GM18498 (cell line): ENCODE results near the gene FERMT2.
"Not testable (repeated sequence)": the region's sequence is repeated elsewhere in the genome, so short reads cannot be mapped to it uniquely, and the experiment has no call there.

Experiments used
- ATAC-seq: cut with Tn5 transposase; IDR thresholded peaks from one replicate; pipeline ENCODE4 v1.9.1; 2021; ENCODE audit warnings: mild to moderate bottlenecking, moderate library complexity; ENCODE audit not compliant: unreplicated experiment

Gene FERMT2

DNA sequence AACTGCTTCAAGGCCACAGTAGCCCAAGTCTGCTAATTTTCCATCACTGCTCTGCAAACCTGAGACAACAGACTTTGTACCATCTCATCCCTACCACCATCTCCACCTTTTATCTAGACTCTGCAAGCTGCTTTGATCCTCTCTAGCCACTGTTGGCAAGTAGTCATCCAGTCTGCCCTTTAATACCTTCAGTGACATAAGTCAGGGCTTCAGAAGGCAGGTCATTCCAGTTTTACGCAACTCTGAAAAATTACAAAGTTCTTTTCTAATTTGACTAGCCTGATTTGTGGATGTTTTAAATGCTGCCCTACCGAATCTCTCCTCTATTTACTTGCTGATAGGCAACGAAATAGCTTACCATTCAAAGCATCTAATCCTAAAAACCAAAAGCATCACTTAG, 2.8 kb downstream of the FERMT2 start:
- ATAC-seq: no peak

DNA sequence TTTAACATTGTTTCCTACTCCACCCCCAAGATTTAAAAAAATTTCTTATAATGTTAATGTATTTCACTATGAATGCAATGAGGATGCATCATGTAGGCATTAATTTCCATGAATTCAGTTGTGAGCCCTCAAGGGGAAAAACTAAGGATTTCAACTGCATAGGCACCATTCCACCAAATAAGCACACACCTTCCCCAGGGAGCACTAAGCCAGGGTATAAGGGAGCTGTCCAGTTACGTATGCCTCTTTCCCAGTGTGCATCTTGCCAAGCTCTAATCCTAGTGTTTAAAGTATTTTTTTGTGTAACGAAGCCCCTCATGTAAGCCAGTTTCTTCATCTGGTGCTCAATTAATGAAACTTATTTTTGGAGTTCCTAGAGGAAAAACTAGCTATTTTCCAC, 6.6 kb downstream of the FERMT2 start:
- no peak for ATAC-seq

DNA sequence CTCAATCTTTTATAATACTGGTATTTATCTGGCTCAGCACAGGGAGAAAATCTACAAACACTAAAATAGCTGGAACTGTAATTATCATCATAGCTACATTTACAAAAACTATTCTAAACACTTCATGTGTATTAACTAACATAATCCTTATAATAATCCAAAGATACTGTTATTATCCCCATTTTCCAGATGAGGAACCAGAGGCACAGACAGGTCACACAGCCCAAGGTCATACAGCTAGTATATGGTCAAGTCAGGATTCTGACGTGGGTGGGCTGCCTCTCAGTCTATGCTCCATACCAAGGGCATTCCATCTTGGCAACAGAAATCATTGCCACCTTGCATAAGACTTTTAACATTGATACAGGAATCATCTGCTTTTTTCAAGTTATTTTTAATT, 11.4 kb downstream of the FERMT2 start:
- ATAC-seq: no peak

DNA sequence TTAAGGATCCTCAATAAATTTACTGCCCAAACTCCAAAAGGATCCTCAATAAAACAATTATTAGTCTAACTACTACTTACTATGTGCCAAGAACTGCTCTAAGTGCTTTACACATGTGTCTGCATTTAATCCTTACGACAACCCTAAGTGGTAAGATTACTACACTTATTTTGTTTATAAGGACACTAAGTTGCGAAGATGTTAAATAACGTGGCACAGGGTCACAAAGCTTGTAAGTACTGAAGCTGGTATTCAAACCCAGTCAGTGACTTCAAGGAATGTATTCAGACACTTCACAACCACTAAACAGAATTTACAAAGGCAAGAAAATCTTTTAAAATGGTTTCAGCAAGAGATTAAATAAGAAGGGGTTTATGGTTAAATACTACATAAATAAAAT, 13.0 kb downstream of the FERMT2 start:
- ATAC-seq: no peak

DNA sequence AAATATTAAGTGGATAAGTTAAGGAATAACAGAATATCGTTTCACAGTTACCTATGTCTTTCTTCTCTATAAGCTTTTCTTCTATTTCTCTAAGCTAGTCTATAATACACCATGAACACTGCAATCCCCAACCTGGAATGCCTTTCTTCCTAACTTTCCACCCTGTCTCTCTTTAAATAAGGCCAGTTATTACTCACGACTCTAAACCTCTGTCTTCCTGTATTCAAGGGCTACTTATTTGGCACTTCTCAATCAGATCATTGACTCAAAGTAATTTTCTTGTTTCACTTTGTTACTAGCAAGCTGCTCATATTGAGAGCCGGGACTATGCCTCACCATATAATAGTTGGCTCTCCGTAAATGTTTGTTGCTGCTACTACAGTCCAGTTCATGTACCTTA, 13.5 kb downstream of the FERMT2 start:
- ATAC-seq: no peak

DNA sequence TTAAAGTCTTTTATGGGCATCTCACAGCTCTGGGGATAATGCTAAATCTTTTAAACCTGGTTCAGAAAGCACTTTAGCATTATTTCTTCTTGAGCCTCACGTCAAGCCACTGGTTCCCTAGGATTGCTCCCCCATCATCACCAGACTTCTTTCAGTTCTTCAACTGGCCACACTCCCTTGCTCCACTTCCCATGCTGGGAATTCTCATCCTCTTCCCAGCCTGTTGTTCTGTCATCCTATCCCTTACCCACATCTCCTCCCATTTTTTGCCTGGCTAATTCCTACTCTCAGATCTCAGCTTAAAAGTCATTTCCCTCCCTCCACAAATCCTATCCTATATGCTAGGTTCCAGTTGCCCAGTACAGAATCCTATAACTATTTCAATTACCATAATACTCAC, 14.4 kb downstream of the FERMT2 start:
- ATAC-seq: no peak

DNA sequence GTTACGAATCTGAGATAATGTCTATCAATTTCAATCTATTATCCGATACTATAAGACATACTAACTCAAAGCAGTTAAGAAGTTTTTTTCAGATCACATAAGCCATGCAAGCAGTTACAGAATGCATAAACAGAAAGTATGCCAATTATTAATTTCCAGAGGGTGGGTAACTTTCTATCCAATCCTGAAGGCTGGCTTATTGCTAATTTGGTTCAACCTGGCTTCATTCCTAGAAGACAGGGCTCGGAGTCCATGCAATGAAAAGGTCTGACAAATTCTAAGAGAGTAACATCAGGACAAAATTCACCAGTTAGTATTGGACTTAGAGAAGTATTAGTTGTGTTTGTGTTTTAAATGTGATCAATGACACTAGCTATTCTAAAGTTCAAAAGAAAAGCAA, 15.0 kb downstream of the FERMT2 start:
- ATAC-seq: no peak

DNA sequence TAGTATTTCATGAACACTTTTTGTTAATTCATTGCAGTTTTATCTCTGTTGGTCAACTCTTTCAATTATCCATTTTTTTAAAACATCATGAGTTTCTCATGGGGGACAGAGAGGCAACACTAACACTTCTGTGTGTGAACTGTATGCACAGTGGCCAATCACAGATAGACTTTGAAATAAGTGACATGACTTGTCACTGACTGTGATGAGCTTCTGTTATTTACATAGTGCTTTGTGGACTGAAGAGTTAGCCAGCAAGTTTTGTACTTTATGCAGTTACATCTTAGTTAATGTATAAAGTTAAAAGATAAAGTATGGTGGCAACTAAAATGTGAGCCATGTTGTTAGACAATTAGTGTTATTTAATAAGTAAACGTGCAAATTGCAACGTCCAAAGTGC, 16.1 kb downstream of the FERMT2 start:
- ATAC-seq: no peak

DNA sequence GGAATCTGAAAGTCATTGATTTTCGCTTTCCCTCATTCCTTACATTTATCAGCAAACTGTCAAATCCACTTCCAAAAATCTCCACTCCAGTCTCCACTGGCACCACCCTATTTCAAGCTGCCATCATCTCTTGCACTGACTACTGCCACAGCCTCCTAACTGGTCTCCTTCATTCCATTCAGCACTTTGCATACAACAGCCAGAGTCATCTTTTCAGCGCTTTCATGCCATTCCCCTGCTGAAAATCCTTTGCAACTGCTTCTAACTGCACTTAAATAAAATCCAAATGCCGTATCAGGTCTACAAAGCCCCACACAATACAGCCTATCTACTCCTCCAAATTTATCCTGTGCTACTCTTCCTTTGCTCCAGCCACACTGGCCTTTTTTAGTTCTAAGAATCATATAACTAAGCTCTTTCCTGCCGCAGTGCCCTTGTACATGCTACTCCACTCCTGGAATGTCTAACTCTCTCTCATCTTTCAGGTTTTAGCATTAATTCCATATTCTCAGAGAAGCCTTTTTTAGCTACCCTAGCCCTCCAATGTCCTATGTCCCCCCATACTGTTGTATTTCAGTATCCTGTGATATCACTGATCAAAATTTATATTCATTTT, 21.6 kb downstream of the FERMT2 start:
- no peak for ATAC-seq

DNA sequence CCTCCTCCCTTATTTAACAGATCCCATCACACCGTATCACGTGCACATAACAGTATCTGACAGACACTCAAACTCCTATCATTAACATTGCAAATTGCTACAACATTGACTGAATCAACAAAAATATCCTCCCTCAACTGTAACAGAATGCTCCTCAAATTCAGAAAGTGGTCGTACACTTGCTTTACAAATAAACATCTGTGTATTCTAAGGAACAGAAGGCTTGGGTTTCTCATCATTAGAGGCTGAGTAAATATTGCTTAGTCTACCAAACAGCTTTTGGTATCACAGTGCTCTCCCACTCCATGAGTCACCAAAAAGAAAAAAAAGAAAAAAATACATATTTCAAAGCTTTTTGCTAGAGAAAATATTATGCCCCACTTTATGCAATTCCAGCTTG, 23.9 kb downstream of the FERMT2 start:
- ATAC-seq: no peak

DNA sequence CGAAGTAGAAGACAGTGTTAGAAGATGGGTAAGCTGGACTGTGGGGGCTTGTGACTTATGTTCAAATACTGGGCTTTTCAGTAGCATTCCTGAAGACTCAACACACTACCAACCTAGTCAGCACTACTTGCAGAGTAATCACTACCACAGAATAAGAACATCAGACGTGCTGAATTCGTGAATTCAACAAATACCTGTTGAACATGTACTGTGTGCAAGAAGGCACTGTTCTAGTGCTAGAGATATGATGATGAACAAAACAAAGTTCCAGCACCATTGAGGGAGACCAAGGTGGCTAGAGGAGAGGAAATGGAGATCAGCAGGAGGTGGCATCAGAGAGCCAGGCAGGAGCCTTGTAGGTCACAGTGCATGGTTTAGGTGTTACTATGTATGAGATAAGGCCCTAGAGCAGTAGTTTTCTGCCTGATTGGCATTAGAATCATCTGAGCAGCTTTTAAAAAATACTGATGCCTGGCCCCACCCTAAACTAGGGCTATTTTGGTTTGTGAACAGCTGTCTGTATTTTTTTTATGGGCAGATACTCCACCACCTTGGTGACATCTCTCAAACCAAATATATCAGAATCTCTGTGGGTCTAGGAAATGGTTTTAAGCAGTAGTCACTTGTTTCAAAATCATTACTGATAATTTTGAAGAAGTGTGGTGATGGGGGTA, 26.8 kb downstream of the FERMT2 start:
- no peak for ATAC-seq

DNA sequence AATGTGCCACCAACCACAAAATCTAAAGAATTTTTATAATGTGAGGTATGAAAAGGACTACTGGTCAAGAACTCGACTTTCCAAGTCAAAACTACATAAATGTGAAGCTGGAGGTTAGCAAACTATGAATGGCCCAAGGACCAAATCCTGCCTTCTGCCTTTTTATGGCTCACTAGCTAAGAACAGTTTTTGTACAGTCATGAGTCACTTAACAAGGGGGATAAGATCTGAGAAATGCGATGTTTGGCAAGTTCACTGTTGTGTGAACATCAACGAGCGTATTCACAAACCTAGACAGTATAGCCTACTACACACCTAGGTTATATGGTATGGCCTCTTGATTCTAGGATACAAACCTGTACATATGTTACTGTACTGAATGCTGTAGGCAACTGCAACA, 28.2 kb downstream of the FERMT2 start:
- no peak for ATAC-seq

DNA sequence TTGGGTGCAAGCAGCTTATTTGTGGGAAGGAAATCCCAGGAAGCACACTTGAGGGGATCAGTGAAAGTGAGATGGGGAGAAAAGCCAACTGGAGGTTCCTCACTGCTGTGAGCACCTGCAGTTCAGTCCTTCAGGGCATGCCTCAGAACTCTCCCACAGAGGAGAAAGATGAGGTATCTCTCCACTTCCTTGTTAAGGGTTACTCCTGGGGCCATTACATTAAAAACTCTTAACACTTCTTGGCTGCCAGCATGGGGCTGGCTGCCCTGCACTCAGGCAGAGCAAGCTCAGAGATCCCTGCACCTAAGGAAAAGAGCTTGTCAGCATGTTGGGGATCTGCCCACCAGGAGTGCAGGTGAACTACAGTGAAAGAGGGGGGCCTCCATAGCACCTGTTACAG, 28.8 kb downstream of the FERMT2 start:
- ATAC-seq: no peak

DNA sequence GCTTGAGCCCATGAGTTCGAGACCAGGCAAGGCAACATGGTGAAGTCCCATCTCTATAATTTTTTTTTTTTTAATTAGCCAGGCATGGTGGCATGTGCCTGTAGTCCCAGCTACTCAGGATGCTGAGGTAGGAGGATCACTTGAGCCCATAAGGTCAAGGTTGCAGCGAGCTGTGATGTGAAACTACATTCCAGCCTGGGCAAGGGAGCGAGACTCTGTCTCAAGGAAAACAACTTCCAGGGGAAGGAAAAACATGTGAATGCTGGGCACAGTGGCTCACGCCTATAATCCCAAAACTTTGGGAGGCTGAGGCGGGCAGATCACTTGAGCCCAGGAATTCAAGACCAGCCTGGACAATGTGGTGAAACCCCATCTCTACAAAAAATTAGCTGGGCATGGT, 30.4 kb downstream of the FERMT2 start:
- not testable (repeated sequence) for ATAC-seq

DNA sequence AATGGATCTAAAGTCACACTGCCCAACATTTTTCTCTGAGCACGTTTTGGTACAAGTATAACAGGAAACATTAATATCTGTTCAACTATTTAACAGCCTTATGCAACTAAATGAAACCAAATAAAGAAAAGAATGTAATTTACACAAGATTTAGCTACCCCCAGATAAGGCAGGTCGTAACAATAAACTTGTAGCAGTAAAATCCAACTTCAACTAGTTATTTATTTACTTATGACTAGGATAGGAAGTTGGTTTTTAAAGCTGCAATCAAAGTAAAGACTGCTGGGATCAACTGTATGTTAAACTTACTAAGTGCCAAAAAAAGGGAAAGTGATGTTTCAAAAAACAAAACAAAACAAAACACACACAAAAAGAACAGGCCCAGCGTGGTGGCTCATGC, 30.9 kb downstream of the FERMT2 start:
- no peak for ATAC-seq

DNA sequence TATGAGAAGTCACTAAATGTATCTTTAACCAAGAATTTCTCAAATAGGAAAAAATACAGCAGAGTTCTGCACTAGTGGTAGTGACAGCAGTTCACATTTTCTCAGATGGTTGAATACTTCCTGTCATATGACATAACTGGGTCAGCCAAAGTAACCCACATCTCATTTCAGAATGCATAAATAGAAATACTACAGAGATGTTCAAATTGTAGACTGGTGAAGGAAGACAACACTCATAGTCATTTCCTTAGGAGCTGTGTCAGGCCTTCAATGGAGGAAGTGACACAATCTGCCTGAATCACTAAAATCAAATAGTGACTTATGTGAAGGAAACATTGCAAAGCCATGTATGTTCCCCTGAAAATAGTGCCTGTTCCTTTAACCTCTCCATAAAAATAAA, 32.4 kb downstream of the FERMT2 start:
- ATAC-seq: peak; percentile 90

DNA sequence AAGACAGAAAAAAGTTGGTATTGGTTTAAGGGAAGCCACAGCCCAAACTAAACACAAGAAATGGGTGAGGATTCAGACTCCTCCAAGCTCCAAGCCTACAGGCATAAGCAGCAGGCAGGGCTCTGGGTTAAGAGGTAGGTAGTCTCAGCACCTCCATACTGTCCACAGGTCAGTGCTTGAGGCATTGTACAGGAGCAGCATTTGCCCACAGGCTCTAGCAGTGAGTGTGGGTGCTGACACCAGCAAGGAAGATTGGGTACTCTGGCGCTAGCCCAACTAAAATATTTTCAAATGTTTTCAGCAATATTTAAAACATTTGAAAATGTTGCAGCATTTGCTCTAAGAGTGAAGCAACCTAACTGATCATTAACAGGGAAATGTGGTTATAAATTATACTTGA, 33.1 kb downstream of the FERMT2 start:
- no peak for ATAC-seq

DNA sequence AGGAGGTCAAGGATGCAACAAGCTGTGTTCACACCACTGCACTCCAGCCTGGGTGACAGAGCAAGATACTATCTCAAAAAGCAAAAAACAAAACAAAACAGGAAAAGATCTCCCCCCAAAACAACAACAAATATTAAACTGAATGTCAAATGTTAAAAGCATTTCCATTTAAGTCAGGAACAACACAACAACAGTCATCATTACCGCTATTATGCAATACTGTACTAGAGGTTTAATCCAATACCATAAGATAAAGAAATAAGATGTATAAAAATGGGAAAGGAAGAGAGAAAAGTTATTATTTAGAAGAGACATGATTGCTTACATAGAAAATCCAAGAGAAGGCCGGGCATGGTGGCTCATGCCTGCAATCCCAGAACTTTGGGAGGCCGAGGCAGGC, 36.6 kb downstream of the FERMT2 start:
- no peak for ATAC-seq

DNA sequence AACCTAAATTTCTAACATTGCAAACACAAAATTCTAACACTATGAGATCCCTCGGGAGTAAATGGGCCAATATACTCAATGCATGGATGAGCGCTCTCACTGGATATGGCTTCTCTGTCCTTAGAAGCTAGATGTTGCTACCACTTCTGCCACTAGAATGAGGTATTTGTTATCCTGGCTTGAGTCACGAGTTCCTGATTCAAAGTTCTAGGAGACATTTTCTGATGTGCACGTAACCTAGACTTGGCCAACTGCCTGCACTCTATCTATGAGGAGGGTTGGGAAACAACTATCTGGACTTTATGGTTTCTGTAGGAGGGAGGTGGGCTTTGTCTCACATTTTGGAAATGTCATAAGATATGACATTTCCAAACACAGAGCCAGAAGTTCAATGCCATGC, 37.6 kb downstream of the FERMT2 start:
- no peak for ATAC-seq

DNA sequence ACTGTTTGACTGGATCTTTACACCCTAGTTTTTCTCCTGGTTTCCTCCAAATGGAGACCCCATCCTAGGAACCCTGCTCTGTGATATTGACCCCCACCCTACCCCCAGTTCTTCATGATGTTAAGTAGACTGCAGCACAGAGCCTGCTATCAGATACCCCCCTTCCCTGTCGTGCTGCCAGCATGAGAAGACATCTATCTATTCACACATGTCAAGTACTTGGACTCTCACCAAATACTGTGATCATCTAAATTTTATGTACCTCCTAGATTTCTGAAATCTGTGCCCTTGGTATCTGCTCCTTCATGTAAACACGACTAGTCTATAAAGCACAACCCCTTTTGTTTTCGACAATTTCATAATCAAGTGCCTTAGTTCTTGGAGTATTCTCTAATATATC, 38.9 kb downstream of the FERMT2 start:
- no peak for ATAC-seq

DNA sequence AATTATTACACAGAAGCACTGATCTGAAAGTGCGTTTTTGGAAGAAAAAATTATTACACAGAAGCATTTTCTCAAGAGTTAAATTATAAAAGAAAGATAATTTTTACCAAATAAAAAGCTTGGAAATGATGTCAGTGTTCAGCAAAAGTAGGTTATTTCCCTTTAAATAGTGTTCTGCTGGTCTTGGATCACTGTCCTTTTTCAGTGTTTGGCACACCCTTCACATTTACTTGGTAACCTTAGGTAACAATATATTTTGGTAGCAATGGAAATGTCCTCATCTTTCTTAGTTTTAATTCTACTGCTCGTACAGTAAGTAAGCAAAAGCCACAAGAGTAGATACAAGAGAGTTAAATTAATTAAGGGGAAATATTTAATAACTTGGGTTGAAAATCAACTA, 40.3 kb downstream of the FERMT2 start:
- no peak for ATAC-seq

DNA sequence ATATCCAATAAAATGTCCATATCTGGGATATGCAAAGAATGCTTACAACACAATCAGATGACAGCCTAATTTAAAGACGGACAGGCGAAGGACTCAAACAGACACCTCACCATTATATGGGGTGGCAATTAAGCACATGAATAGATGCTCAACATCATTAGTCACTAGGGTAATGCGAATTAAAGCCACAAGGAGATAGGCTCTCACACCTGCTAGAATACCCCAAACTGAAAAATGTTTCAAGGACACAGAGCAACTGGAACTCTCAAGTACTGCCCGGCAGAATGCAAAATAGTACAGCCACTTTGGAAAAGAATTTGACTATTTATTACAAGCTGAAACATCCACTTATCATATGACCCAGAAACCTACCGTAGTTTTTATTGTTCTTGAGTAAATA, 42.9 kb downstream of the FERMT2 start:
- no peak for ATAC-seq

DNA sequence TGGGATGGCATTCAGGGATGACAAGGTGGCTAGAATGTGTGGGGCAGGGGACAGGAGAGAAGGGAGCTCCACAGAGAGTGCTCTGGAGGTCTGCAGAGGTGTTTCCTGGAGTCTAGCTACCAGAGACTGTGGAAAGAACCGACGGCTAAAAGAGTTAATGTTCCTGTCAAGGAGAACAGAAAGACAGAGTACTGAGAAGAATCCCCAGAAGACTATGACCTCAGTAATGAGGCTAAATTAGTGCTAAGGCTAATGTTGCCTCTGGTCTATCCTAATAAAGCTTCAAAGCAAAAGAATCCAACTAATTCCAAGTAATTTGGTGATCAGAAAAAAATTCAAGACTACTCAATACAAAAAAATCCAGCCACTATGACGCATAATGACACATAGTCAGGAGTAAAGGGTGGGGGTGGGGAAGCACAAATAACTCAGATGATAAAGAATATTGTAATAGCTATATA, 44.7 kb downstream of the FERMT2 start:
- no peak for ATAC-seq
